GM19372 (cell line): ENCODE data around the gene TMSB10.
"Not testable (repeated sequence)": the region's sequence is repeated elsewhere in the genome, so short reads cannot be mapped to it uniquely, and the experiment has no call there.

Source experiments
- ATAC-seq: cut with Tn5 transposase; IDR thresholded peaks from one replicate; pipeline ENCODE4 v1.9.1; 2021; ENCODE audit warnings: mild to moderate bottlenecking, low read depth, moderate library complexity; ENCODE audit not compliant: unreplicated experiment

TMSB10 gene

GRCh38 chr2:84900971-84901370 is 4.5 kb upstream of the TMSB10 start:
- ATAC-seq = no peak

DNA sequence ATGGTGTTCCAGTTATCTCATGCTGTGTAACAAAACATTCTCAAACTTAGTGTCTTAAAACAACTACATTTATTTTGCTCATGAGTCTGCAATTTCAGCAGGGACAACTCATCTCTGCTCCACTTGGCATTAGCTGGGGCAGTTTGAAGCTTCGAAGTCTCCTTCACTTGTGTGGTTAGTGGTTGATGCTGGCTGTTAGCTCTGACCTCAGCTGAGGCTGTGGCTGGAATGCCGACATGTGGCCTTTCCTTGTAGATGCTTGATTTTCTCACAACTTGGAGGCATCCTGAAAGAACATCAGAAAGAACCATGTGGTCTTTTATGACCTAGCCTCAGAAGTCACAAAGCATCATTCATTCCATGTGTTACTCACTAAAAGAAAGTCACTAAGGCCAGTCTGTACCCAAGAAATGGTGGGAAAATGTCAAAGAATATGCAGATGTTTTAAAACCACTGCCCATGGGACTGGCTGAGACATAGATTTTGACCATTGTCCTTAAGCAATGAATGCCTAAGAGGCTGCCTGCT is 3.8 kb upstream of the TMSB10 start:
- no peak for ATAC-seq

DNA sequence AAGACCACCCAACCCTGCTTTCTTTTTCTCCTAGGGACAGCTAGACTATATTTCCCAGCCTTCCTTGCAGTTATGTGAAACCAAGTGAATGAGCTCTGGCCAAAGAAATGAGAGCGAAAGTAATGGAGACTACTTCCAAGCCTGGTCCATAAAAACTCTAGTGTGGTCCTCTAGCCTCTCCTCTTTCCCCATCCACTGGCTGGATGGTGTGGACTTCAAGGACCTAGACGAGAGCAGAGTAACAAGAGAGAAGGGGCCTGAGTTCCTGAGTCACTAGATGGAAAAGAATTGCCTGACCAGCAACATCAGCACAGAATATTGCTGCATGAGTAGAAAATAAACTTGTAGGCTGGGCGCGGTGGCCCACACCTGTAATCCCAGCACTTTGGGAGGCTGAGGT is 2.9 kb upstream of the TMSB10 start:
- no peak for ATAC-seq

DNA sequence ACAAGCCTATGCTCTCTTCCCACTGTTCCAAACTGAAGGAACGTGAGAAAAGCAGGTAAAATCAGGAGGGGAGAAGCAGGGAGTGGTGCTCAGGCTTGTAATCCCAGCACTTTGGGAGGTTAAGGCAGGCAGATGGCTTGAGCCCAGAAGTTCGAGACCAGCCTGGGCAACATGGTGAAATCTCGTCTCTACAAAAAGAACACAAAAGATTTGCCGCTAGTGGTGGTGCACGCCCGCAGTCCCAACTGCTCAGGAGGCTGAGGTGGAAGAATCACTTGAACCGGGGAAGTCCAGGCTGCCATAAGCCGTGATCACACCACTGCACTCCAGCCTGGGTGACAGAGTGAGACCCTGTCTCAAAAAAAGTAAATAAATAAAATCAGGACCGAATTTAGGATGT is 1.3 kb upstream of the TMSB10 start:
- no peak for ATAC-seq

- ATAC-seq = no peak
Measured at GRCh38 chr2:84904717-84905174, 710 bp upstream of the TMSB10 start.

DNA sequence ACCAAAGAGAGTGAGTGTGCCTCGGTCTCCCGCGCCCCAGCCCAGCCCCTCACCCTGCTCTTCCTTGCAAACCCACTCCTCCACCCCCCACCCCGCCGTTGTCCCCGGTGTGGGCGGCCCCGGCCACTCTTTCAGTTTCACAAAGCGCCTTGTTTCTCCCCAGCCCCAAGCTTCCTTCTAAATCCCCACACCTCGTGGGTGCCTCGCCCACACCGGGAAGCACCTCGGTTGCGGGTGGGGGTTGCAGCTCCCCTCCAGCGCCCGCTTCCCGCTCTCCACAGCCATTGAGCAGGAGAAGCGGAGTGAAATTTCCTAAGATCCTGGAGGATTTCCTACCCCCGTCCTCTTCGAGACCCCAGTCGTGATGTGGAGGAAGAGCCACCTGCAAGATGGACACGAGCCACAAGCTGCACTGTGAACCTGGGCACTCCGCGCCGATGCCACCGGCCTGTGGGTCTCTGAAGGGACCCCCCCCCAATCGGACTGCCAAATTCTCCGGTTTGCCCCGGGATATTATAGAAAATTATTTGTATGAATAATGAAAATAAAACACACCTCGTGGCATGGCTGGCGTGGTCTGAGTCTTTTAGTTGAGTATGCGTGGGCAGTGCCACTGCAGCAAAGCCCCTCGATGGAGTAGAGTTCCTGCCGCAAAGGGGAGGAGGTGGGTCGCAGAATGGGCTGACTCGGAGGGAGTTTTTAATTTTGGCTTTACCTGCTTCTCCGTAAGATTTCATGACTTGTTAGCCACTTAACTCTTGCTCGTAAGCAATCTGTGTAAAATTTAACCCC is 848 bp downstream of the TMSB10 start:
- peak; percentile 31 for ATAC-seq

DNA sequence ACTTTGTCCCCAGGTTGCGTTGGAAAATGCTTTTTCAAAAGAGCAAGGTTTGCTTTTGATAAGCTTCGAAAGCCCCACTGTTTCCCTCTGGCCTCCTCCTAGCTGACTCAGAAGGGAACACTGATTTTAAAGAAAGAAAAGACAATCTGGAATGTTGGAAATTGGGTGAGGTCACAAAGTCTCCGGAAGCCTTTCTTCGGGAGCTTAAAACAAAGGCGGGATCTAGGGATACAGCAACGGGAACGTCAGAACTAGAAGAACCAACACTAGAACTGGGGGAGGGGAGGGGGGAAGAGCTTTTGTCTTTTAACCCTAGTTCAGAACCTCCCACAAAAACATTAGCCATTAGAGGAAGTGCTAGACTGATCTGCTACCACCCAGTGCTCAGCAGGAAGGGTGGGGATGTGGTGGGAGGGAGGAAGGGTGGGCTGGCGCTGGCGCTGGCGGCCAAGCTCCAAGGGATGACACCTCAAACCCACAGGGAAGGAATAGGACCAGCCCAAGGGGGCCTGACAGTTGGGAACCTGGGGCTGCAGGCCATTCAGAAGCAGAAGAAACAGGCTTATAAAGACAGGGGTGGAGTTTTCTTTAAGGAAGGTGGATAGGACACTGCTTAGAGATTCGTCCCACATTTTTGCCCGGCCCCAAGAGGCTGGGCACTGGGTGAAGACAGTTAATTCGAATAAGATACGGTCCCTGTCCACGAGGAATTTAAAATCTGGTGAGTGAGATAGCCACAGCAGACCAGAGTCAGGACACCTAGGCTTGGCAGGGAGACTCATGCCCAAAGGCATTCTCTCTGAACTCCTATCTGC is 1.7 kb downstream of the TMSB10 start:
- no peak for ATAC-seq

- ATAC-seq = no peak
Measured at GRCh38 chr2:84908948-84909713, 3.7 kb downstream of the TMSB10 start.

DNA sequence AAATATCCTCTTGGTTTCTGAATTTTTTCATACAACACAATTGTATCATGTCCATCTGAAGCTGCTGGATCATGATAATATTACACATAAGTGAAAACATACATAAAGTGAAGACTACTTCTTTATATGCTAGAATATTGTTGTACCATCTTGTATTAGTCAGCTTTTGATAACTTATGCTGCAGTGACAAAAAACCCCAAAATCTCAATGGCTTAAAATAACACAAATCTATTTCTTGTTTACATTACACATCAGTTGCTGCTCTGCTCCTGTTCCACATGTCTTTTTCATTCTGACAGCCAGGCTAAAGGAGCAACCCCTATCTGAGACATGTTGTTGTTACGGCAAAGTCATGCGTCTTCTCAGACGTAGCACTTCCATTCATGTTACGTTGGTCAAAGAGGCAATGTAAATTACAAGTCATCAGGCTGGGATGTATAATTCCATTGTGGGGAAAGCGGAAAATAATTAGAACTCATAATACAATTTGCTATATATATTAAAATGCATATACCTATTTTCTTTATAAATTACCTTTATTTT is 5.8 kb downstream of the TMSB10 start:
- no peak for ATAC-seq

DNA sequence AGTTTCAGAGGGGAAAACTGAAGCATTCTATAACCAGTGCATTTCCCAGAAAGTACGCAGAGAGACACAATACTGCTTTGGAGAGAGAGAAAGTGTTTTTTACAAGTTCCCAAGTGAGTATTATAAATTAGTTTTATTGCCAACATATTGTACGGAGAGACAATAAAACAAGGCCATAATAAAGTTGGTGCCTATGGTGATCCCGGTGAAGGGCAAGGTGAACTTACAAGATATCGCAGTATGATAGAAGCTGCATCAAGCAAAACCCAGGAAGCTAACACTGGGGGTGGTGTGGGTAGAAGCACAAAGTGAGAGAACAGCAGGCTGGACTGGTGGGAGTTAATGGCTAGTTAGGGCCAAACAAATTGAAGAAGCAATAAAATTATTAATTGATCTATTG is 7.5 kb downstream of the TMSB10 start:
- no peak for ATAC-seq

DNA sequence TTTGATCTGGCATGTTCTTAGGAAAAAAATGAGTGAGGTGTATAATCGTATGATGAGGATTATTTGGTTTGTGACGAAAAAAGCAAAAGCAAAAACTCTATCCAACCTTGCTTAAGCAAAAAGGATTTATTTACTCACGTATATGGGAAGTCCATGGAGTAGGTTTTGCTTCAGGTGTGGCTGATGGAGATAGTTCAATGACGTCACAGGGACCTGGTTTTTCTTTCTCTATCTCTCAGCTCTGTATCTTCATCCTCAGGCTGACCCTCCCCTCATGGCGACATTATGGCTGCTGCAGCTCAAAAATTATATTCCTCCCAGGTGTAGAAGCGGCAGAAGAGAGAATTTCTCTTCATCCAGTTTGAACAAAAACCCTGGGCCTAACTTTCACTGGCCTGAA is 8.9 kb downstream of the TMSB10 start:
- no peak for ATAC-seq

- not testable (repeated sequence) for ATAC-seq
Measured at GRCh38 chr2:84915675-84916074, 10.2 kb downstream of the TMSB10 start.

GRCh38 chr2:84917821-84918220 is 12.4 kb downstream of the TMSB10 start:
- not testable (repeated sequence) for ATAC-seq

DNA sequence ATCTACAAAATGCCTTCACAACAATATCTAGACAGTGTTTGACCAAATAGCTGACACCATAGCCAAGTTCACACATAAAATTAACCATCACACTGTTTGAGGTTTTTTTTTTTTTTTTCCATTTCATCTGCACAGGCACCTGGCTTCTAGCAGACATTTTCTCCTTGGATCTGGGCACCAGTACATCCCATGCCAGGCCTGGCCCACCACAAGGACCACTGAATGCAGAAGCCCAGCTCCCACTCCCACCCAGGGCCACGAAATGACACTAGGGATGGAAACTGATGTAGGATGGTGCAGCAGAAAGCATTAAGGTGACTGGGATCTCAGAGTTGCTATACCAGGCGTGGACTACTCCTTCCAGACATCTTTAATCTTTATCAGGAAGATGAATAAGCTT is 13.0 kb downstream of the TMSB10 start:
- ATAC-seq = no peak

GRCh38 chr2:84919885-84920580 is 14.6 kb downstream of the TMSB10 start:
- ATAC-seq = peak; percentile 31

DNA sequence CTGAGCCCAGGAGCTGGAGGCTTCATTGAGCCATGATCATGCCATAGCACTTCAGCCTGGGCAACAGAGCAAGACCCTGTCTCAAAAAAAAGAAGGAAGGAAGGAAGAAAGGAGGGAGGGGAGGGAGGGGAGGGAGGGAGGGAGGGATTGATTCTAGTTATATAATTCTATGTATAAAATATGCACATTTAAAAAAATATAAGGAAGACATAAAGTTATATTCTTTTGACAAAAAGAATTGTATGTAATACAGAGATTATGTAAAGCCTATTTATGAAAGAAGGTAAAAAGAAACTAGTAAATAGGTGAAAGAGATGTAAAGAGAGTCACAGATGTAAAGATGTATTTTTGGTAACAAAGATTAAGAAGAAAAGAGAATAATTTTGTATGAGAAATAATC is 17.6 kb downstream of the TMSB10 start:
- ATAC-seq = no peak

DNA sequence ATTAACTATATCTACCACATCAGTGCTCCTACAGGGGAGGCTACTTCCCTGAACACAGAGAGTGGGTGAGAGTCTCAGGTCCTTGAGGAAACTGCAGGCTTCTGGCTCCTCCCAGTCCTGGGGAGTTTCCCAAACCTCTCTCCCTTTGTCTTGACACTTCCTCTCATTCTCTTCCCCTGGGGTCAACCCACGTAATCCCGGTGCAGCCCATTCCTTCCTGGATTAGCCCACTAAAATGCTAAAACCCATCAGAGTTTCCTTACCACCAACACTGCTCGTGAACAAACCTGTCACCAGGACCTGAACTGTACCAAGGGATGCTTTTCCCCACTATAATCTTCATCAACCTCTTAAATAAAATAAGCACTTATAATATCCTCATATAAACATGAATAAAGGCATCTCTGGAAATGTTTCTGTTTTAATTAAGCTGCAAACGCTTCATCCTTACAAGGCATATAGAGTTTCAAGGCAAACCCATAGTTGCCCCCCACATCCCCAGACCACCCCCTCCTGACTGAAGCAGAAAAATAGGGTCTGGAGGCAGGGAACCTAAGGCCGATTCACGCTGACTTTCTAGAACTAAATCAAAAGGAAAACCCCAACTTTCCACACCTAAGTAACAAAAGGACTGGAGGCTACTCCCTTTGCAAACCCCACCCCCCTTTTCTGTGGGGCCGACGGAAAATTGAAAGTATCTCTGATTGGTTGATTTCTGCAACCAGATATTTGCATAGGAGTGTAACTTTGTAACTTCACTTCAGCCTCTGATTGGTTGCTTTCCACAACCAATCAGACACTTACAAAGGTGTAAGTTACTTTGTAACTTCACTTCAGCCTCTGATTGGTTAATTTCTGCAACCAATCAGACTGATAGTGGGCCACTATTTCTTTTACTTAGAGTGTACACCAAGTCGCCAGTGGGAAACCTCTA is 19.0 kb downstream of the TMSB10 start:
- ATAC-seq = peak; percentile 33

- ATAC-seq = peak; percentile 4
Measured at GRCh38 chr2:84925336-84925723, 19.9 kb downstream of the TMSB10 start.
